IPS DF 4.7 (cell line): Measurements from ENCODE around the gene COL9A3.

ENCODE experiments used
- DNase-seq: peaks from one replicate; pipeline ENCODE4 v3.0.0-alpha.2; 2013; ENCODE audit warnings: low spot score; ENCODE audit errors: extremely low read depth

The COL9A3 gene

GRCh38 chr20:62809530-62810428, 7.1 kb upstream of the COL9A3 start:
- no peak for DNase-seq

- no peak for DNase-seq
These were observed 5.5 kb upstream of the COL9A3 start for GRCh38 chr20:62811320-62811719.

GRCh38 chr20:62811720-62812119, 5.1 kb upstream of the COL9A3 start:
- no peak for DNase-seq

- no peak for DNase-seq
These were observed 4.5 kb upstream of the COL9A3 start for GRCh38 chr20:62812181-62812906.

GRCh38 chr20:62812907-62813200, 4.0 kb upstream of the COL9A3 start:
- no peak for DNase-seq

- DNase-seq, result no peak
These were observed 3.3 kb upstream of the COL9A3 start for GRCh38 chr20:62813588-62813987.

- no peak for DNase-seq
These were observed 2.7 kb upstream of the COL9A3 start for GRCh38 chr20:62814060-62814708.

GRCh38 chr20:62814709-62815065, 2.2 kb upstream of the COL9A3 start:
- no peak for DNase-seq

- DNase-seq, result no peak
These were observed 1.5 kb upstream of the COL9A3 start for GRCh38 chr20:62815066-62815991.

GRCh38 chr20:62816031-62816883, 593 bp upstream of the COL9A3 start:
- DNase-seq, result no peak

GRCh38 chr20:62817975-62818591, 1.2 kb downstream of the COL9A3 start:
- DNase-seq, result no peak

GRCh38 chr20:62818592-62819493, 2.0 kb downstream of the COL9A3 start:
- no peak for DNase-seq

- no peak for DNase-seq
These were observed 2.8 kb downstream of the COL9A3 start for GRCh38 chr20:62819494-62820174.

- DNase-seq, result no peak
These were observed 3.5 kb downstream of the COL9A3 start for GRCh38 chr20:62820208-62820961.

- DNase-seq, result no peak
These were observed 4.3 kb downstream of the COL9A3 start for GRCh38 chr20:62820962-62821725.

- DNase-seq, result no peak
These were observed 4.9 kb downstream of the COL9A3 start for GRCh38 chr20:62821726-62822210.
